Right lobe of liver (tissue), 6 donors: Measurements from ENCODE around the gene INO80. TPM values are rescaled to one million over a fixed set of nuclear protein-coding genes. Genes with fewer than 3 reads are reported as not detected.

Source experiments
- ATAC-seq, 4 donors: fragments of 200-7000 bp; cut with Tn5 transposase; one replicate each; pipeline ENCODE4 v1.9.1; 2020; ENCODE audit warnings: mild to moderate bottlenecking in 4 of 4, moderate library complexity in 4 of 4
- DNase-seq, 3 donors: peaks; one replicate each; pipeline ENCODE4 v3.0.0-alpha.2; 2020
- H3K27ac ChIP-seq, 3 donors: fragments of 200-600 bp; one replicate each; pipeline ENCODE4 v1.8.0; 2022
- H3K27me3 ChIP-seq, 2 donors: fragments of 200-600 bp; one replicate each; pipeline ENCODE4 v1.8.0; 2022
- H3K36me3 ChIP-seq, 4 donors: fragments of 200-600 bp; sonication (generic) in 1 of 4; one replicate each; pipeline versions ENCODE4 v1.5.1 to v1.8.0; 2017 to 2022; ENCODE audit warnings: control low read depth in 1 of 4
- H3K4me1 ChIP-seq, 4 donors: fragments of 200-600 bp; sonication (generic) in 1 of 4; one replicate each; pipeline versions ENCODE4 v1.5.1 to v1.8.0; 2017 to 2022; ENCODE audit warnings: control low read depth in 1 of 4
- H3K4me3 ChIP-seq, 3 donors: fragments of 200-600 bp; one replicate each; pipeline ENCODE4 v1.8.0; 2022
- H3K9me3 ChIP-seq, 4 donors: fragments of 200-600 bp; sonication (generic) in 1 of 4; one replicate each; pipeline versions ENCODE4 v1.5.1 to v1.8.0; 2017 to 2022; ENCODE audit warnings: control low read depth in 1 of 4
- POLR2A ChIP-seq: fragments of 450-650 bp; IDR thresholded peaks from one replicate; pipeline ENCODE4 v1.6.1; 2017; ENCODE audit warnings: antibody characterized with exemption, mild to moderate bottlenecking
- WGBS: methylation state at CpG from one replicate; pipeline ENCODE4 v1.1.6; 2018; ENCODE audit warnings: low coverage, low lambda C conversion rate; ENCODE audit not compliant: insufficient coverage; ENCODE audit errors: missing lambda C conversion rate; 5-methylcytosine and 5-hydroxymethylcytosine counted together
- intact Hi-C, 2 donors: fragments of 100-400 bp; cut with DNase I; formaldehyde crosslinking; loops; one replicate each; pipeline versions ENCODE4 v1.11.2 to v1.14.1; 2022
- total RNA-seq, 6 experiments: library from RNA; depleted of rRNA in 2 of 6; stranded (reverse); fragments of >200 nt in 2 of 6; fragmentation: NEBNext Ultra II Directional in 3 of 6; extraction: Animal tissue kit (Norgen Biotek cat#: 25700) in 3 of 6; gene quantifications; one replicate each; pipeline versions ENCODE4 v1.1.0 to v1.2.4, GENCODE V29; 2016 to 2023
- TF ChIP-seq, protein P1 (sequence below), 4 donors: fragments of 200-600 bp in 3 of 4; fragments of 450-650 bp in 1 of 4; IDR thresholded peaks; one replicate each; pipeline versions ENCODE4 v1.5.1 to v1.8.0; 2016 to 2022; ENCODE audit warnings: antibody characterized with exemption in 4 of 4, mild to moderate bottlenecking in 2 of 4
- donor health status: DM: no; HTN: yes; CAD: no.
- donor health status: DM: no; HTN: no; CAD: no.
- donor health status: DM: no; HTN: no; CAD: no.
- donor health status: DM: no; HTN: yes; CAD: no.
- donor health status: DM: no; HTN: yes; CAD: no.

INO80 gene
- total RNA-seq, 6 experiments from 2014 or later = 7.8 to 12.5 (median 11.2) TPM

DNA sequence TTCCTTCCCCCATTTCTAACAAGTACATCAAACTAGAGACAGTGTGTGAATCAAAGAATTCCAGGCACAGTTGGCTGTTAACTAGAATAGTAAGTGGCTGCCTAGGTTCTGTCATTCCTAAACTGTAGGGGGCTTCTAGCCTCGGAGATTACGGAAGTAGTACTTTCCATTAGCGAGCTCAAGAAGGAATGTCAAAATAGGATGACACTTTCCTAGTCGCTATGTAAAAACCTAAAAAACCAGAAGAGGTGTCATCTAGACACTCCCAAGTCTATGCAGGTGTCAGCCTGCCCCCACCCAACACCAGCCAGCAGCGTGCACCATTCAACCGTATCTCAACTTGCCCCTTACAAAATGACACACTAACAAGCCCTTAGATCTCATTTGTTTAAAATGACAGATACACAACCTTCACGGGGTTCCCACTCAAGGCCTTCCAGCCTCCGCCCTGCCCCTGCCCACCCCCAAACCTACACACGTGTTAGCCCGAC lies 874 bp downstream of the INO80 start:
- peaks cover 0 to 13% (median 3%) of the 10 kb centered on the region in 4 donors for H3K4me1 ChIP-seq
- no peaks in the 10 kb centered on the region for H3K27me3 ChIP-seq
- TF ChIP-seq, protein P1, sequence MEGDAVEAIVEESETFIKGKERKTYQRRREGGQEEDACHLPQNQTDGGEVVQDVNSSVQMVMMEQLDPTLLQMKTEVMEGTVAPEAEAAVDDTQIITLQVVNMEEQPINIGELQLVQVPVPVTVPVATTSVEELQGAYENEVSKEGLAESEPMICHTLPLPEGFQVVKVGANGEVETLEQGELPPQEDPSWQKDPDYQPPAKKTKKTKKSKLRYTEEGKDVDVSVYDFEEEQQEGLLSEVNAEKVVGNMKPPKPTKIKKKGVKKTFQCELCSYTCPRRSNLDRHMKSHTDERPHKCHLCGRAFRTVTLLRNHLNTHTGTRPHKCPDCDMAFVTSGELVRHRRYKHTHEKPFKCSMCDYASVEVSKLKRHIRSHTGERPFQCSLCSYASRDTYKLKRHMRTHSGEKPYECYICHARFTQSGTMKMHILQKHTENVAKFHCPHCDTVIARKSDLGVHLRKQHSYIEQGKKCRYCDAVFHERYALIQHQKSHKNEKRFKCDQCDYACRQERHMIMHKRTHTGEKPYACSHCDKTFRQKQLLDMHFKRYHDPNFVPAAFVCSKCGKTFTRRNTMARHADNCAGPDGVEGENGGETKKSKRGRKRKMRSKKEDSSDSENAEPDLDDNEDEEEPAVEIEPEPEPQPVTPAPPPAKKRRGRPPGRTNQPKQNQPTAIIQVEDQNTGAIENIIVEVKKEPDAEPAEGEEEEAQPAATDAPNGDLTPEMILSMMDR (IDR thresholded peaks at IDR 0.05) = no peak
- no peak for TF ChIP-seq POLR2A
- H3K27ac ChIP-seq = peak overlapping the region; percentile 98 to 99 (median 99)
- intact Hi-C loops = no loop called here
- H3K4me3 ChIP-seq = peak overlapping the region; percentile 83 to 89 (median 85)
- 0% methylated on average over 8 of the region's 10 CpGs for WGBS
- peak in 1 of 4 donors; percentile 4 for ATAC-seq
- H3K9me3 ChIP-seq = no peaks in the 10 kb centered on the region
- no peaks in the 10 kb centered on the region for H3K36me3 ChIP-seq
- no peak for DNase-seq

DNA sequence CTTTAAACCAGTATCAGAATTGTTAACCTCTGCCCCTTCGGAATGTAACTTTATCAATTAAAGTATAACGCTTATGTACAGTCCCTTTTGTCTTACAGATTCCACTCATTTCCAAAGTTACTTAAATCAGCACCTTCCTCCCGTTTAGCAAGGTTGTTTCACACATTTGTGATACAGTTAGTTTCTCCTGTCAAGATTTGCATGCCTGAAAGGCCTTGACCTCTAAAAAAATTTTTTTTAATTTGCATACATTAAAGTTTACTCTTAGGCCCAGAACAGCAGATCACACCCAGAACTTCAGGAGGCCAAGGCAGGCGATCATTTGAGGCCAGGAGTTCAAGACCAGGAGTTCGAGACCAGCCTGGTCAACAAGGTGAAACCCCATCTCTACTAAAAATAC lies 9.1 kb downstream of the INO80 start:
- no peak overlapping the region for H3K27ac ChIP-seq
- no peak for ATAC-seq
- no peak for TF ChIP-seq POLR2A
- TF ChIP-seq, protein P1 (IDR thresholded peaks at IDR 0.05) = no peak
- no peak overlapping the region for H3K4me3 ChIP-seq
- H3K9me3 ChIP-seq = no peaks in the 10 kb centered on the region
- 79% methylated on average over 5 of the region's 5 CpGs for WGBS
- DNase-seq = no peak
- H3K36me3 ChIP-seq = peaks cover 0 to 7% (median 0%) of the 10 kb centered on the region in 4 donors
- no peaks in the 10 kb centered on the region for H3K4me1 ChIP-seq
- intact Hi-C loops = no loop called here
- no peaks in the 10 kb centered on the region for H3K27me3 ChIP-seq

DNA sequence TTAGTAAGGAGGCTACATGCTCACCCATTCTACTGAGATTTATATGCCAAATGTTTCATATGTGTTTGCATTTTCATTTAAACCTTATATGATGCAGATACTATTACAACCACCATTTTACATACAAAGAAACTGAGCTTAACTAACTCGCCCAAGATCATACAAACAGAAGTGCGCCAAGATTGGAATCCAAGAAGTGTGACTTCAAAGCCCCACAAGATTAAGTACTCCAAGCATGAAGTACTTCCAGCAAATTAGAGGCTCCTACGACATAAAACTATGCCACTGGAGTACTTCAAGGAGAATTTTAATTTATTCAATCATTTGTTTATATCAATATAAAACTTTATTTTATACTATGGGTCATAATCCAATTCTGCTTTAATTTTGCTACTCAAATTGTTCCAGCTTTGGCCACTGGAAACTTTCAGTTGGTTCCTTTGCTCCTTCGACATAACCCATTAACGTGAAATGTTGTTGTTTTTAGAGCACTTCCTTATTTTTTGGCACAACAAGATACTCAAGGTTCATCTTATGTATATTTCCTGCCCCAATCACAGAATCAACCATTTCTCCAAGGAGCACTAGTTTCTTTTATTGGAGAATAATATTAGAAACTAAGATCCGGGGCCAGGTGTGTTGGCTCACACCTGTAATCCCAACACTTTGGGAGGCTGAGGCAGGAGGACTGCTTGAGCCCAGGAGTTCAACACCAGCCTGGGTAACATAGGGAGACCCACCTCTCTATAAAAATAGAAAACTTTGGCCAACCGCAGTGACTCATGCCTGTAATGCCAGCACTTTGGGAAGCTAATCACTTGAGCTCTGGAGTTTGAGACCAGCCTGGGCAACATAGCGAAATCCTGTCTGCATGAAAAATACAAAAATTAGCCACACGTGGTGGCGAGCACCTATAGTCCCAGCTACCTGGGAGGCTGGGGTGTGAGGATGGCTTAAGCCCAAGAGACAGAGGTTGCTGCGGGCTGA lies 10.4 kb downstream of the INO80 start:
- intact Hi-C loops = no loop called here
- ATAC-seq (no peak), DNase-seq (no peak)
- H3K36me3 ChIP-seq = peaks cover 0 to 7% (median 0%) of the 10 kb centered on the region in 4 donors
- no peaks in the 10 kb centered on the region for H3K4me1 ChIP-seq
- H3K27ac ChIP-seq = no peak overlapping the region
- no peaks in the 10 kb centered on the region for H3K9me3 ChIP-seq
- 83% methylated on average over 8 of the region's 11 CpGs for WGBS
- no peak overlapping the region for H3K4me3 ChIP-seq
- TF ChIP-seq, protein P1 (IDR thresholded peaks at IDR 0.05) = no peak
- TF ChIP-seq POLR2A = no peak
- no peaks in the 10 kb centered on the region for H3K27me3 ChIP-seq

DNA sequence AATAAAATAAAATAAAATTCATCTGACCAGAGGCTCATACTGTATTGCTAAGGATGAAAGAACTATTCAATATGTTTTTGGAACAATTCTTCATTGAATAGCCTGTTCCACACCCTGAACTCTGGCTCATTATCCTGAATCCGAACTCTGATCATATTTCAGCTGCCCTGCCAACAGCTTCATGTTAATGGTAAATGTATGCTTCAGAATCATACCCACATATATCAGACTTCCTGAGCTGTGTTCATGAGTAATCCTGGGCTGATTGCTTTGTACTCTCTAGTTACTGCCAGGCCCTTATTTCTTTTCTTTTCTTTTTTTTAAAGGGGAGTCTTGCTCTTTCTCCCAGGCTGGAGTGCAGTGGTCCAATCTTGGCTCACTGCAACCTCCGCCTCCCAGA lies 11.8 kb downstream of the INO80 start:
- Histone ChIP-seq H3K36me3 (peaks cover 0 to 7% (median 0%) of the 10 kb centered on the region in 4 donors), H3K27me3 (no peaks in the 10 kb centered on the region), H3K27ac (no peak overlapping the region), H3K4me3 (no peak overlapping the region), H3K9me3 (no peaks in the 10 kb centered on the region), H3K4me1 (no peaks in the 10 kb centered on the region)
- ATAC-seq = no peak
- WGBS = 85% methylated on average over 2 of the region's 2 CpGs
- no peak for DNase-seq
- intact Hi-C loops = no loop called here
- TF ChIP-seq, protein P1 (IDR thresholded peaks at IDR 0.05) = no peak
- TF ChIP-seq POLR2A = no peak
